HEK293 (cell line): ENCODE results near the gene IL11.

Source experiments
- CTCF ChIP-seq: fragments of 450-650 bp; formaldehyde crosslinking; IDR thresholded peaks from 2 replicates; pipeline ENCODE4 v1.5.1; 2016; ENCODE audit warnings: missing biosample characterization, missing genetic modification characterization
- ZNF121 ChIP-seq: fragments of 450-650 bp; formaldehyde crosslinking; IDR thresholded peaks from 2 replicates; pipeline ENCODE4 v1.5.1; 2016; ENCODE audit warnings: missing biosample characterization, missing genetic modification characterization
- ZNF140 ChIP-seq: fragments of 450-650 bp; formaldehyde crosslinking; IDR thresholded peaks from 2 replicates; pipeline ENCODE4 v1.5.1; 2016; ENCODE audit warnings: missing biosample characterization, missing genetic modification characterization
- ZNF274 ChIP-seq, 2 experiments: fragments of 200-500 bp in 1 of 2; fragments of 450-650 bp in 1 of 2; sonication (Bioruptor generic) in 1 of 2; formaldehyde crosslinking in 1 of 2; IDR thresholded peaks; 2 replicates each; pipeline versions ENCODE4 v1.5.1 to v1.6.1; 2014 to 2016; ENCODE audit warnings: borderline replicate concordance in 1 of 2, inconsistent platforms in 1 of 2, low read length in 1 of 2, missing biosample characterization in 1 of 2, missing genetic modification characterization in 1 of 2
- ZNF394 ChIP-seq: fragments of 450-650 bp; formaldehyde crosslinking; IDR thresholded peaks from 2 replicates; pipeline ENCODE4 v1.5.1; 2016; ENCODE audit warnings: missing biosample characterization, missing genetic modification characterization, mild to moderate bottlenecking, moderate library complexity, borderline replicate concordance
- ZNF624 ChIP-seq: fragments of 450-650 bp; formaldehyde crosslinking; IDR thresholded peaks from 2 replicates; pipeline ENCODE4 v1.5.1; 2017; ENCODE audit warnings: missing biosample characterization, missing genetic modification characterization
- TF ChIP-seq, protein P1 (sequence below): fragments of 450-650 bp; formaldehyde crosslinking; IDR thresholded peaks from 2 replicates; pipeline ENCODE4 v1.5.1; 2016; ENCODE audit warnings: missing biosample characterization, missing genetic modification characterization
- TF ChIP-seq, protein P2 (sequence below): fragments of 450-650 bp; formaldehyde crosslinking; IDR thresholded peaks from 2 replicates; pipeline ENCODE4 v1.5.1; 2016; ENCODE audit warnings: missing biosample characterization, missing genetic modification characterization
- TF ChIP-seq, protein P3 (sequence below): fragments of 450-650 bp; formaldehyde crosslinking; IDR thresholded peaks from 2 replicates; pipeline ENCODE4 v1.5.1; 2016; ENCODE audit warnings: missing biosample characterization, missing genetic modification characterization, low read depth

GRCh38 chr19:55419103-55419502 lies 48.8 kb upstream of the IL11 start:
- TF ChIP-seq ZNF274 (IDR thresholded peaks at IDR 0.05; ENCODE audit: low read length) (no peak), ZNF274 (tag by site-specific recombination; IDR thresholded peaks at IDR 0.05; ENCODE audit: borderline replicate concordance) (no peak), CTCF (tag by site-specific recombination) (no peak), ZNF121 (tag by site-specific recombination) (no peak), ZNF394 (no peak), ZNF624 (no peak), ZNF140 (tag by site-specific recombination) (no peak)
- TF ChIP-seq, protein P1, sequence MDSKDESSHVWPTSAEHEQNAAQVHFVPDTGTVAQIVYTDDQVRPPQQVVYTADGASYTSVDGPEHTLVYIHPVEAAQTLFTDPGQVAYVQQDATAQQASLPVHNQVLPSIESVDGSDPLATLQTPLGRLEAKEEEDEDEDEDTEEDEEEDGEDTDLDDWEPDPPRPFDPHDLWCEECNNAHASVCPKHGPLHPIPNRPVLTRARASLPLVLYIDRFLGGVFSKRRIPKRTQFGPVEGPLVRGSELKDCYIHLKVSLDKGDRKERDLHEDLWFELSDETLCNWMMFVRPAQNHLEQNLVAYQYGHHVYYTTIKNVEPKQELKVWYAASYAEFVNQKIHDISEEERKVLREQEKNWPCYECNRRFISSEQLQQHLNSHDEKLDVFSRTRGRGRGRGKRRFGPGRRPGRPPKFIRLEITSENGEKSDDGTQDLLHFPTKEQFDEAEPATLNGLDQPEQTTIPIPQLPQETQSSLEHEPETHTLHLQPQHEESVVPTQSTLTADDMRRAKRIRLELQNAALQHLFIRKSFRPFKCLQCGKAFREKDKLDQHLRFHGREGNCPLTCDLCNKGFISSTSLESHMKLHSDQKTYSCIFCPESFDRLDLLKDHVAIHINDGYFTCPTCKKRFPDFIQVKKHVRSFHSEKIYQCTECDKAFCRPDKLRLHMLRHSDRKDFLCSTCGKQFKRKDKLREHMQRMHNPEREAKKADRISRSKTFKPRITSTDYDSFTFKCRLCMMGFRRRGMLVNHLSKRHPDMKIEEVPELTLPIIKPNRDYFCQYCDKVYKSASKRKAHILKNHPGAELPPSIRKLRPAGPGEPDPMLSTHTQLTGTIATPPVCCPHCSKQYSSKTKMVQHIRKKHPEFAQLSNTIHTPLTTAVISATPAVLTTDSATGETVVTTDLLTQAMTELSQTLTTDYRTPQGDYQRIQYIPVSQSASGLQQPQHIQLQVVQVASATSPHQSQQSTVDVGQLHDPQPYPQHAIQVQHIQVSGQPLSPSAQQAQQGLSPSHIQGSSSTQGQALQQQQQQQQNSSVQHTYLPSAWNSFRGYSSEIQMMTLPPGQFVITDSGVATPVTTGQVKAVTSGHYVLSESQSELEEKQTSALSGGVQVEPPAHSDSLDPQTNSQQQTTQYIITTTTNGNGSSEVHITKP (tag by site-specific recombination), result no peak
- TF ChIP-seq, protein P2, sequence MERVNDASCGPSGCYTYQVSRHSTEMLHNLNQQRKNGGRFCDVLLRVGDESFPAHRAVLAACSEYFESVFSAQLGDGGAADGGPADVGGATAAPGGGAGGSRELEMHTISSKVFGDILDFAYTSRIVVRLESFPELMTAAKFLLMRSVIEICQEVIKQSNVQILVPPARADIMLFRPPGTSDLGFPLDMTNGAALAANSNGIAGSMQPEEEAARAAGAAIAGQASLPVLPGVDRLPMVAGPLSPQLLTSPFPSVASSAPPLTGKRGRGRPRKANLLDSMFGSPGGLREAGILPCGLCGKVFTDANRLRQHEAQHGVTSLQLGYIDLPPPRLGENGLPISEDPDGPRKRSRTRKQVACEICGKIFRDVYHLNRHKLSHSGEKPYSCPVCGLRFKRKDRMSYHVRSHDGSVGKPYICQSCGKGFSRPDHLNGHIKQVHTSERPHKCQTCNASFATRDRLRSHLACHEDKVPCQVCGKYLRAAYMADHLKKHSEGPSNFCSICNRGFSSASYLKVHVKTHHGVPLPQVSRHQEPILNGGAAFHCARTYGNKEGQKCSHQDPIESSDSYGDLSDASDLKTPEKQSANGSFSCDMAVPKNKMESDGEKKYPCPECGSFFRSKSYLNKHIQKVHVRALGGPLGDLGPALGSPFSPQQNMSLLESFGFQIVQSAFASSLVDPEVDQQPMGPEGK (tag by site-specific recombination), result no peak
- TF ChIP-seq, protein P3, sequence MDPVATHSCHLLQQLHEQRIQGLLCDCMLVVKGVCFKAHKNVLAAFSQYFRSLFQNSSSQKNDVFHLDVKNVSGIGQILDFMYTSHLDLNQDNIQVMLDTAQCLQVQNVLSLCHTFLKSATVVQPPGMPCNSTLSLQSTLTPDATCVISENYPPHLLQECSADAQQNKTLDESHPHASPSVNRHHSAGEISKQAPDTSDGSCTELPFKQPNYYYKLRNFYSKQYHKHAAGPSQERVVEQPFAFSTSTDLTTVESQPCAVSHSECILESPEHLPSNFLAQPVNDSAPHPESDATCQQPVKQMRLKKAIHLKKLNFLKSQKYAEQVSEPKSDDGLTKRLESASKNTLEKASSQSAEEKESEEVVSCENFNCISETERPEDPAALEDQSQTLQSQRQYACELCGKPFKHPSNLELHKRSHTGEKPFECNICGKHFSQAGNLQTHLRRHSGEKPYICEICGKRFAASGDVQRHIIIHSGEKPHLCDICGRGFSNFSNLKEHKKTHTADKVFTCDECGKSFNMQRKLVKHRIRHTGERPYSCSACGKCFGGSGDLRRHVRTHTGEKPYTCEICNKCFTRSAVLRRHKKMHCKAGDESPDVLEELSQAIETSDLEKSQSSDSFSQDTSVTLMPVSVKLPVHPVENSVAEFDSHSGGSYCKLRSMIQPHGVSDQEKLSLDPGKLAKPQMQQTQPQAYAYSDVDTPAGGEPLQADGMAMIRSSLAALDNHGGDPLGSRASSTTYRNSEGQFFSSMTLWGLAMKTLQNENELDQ (tag by site-specific recombination), result no peak
